ENCODE data around the gene GMIP.

GRCh38 chr19:19591133-19591825, 52.2 kb downstream of the GMIP start:
- TF ChIP-seq, protein P1, sequence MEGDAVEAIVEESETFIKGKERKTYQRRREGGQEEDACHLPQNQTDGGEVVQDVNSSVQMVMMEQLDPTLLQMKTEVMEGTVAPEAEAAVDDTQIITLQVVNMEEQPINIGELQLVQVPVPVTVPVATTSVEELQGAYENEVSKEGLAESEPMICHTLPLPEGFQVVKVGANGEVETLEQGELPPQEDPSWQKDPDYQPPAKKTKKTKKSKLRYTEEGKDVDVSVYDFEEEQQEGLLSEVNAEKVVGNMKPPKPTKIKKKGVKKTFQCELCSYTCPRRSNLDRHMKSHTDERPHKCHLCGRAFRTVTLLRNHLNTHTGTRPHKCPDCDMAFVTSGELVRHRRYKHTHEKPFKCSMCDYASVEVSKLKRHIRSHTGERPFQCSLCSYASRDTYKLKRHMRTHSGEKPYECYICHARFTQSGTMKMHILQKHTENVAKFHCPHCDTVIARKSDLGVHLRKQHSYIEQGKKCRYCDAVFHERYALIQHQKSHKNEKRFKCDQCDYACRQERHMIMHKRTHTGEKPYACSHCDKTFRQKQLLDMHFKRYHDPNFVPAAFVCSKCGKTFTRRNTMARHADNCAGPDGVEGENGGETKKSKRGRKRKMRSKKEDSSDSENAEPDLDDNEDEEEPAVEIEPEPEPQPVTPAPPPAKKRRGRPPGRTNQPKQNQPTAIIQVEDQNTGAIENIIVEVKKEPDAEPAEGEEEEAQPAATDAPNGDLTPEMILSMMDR (IDR thresholded peaks at IDR 0.05; ENCODE audit: insufficient read depth, low read length), result no peak
- no peak for TF ChIP-seq POLR2AphosphoS5 (IDR thresholded peaks at IDR 0.05; ENCODE audit: low read depth)
- no peak for TF ChIP-seq REST (IDR thresholded peaks at IDR 0.05; ENCODE audit: insufficient replicate concordance, low read depth)
- no peak for TF ChIP-seq GABPA (IDR thresholded peaks at IDR 0.05; ENCODE audit: low read depth)
- TF ChIP-seq SPI1 (IDR thresholded peaks at IDR 0.05; ENCODE audit: borderline replicate concordance, low read depth), result no peak

Data from HL-60 (cell line).